Astrocyte of the hippocampus (primary cell): ENCODE measurements around the gene FNBP1.

Experiments
- DNase-seq: peaks from one replicate; pipeline ENCODE4 v3.0.0; 2011; ENCODE audit warnings: low read depth, low spot score

Gene FNBP1

GRCh38 chr9:129879991-129880653 is 162.9 kb downstream of the FNBP1 start:
- DNase-seq = no peak

- DNase-seq = no peak
Measured at GRCh38 chr9:129879103-129879699, 163.8 kb downstream of the FNBP1 start.

- DNase-seq = no peak
Measured at GRCh38 chr9:129878291-129878690, 164.7 kb downstream of the FNBP1 start.

- DNase-seq = no peak
Measured at GRCh38 chr9:129876815-129877214, 166.2 kb downstream of the FNBP1 start.

GRCh38 chr9:129875687-129876395 is 167.1 kb downstream of the FNBP1 start:
- DNase-seq = no peak

- no peak for DNase-seq
Measured at GRCh38 chr9:129875181-129875611, 167.8 kb downstream of the FNBP1 start.

GRCh38 chr9:129874261-129875101 is 168.5 kb downstream of the FNBP1 start:
- DNase-seq = no peak

GRCh38 chr9:129873563-129874190 is 169.3 kb downstream of the FNBP1 start:
- no peak for DNase-seq

GRCh38 chr9:129871046-129871445 is 171.9 kb downstream of the FNBP1 start:
- no peak for DNase-seq

GRCh38 chr9:129869585-129870501 is 173.1 kb downstream of the FNBP1 start:
- no peak for DNase-seq

GRCh38 chr9:129868872-129869486 is 174.0 kb downstream of the FNBP1 start:
- no peak for DNase-seq

- DNase-seq = no peak
Measured at GRCh38 chr9:129868023-129868871, 174.7 kb downstream of the FNBP1 start.

GRCh38 chr9:129867136-129868022 is 175.6 kb downstream of the FNBP1 start:
- DNase-seq = no peak

- DNase-seq = no peak
Measured at GRCh38 chr9:129866394-129867135, 176.4 kb downstream of the FNBP1 start.

- no peak for DNase-seq
Measured at GRCh38 chr9:129865668-129866320, 177.2 kb downstream of the FNBP1 start.

GRCh38 chr9:129864991-129865647 is 177.9 kb downstream of the FNBP1 start:
- no peak for DNase-seq
